H1 (cell line): ENCODE data around the gene TMEM245. TPM values are rescaled to one million over a fixed set of nuclear protein-coding genes. Genes with fewer than 3 reads are reported as not detected.

Experiments
- CTCF ChIA-PET: fragments of 300-600 bp; sonication (Branson Sonifier 250); formaldehyde crosslinking; loops from one replicate; lab custom pipeline; 2021; ENCODE audit not compliant: partially characterized antibody; lab: Charles Lee
- POLR2A ChIA-PET: fragments of 300-600 bp; sonication (Branson Sonifier 250); formaldehyde crosslinking; loops from one replicate; lab custom pipeline; 2021; ENCODE audit warnings: inconsistent platforms; ENCODE audit not compliant: partially characterized antibody; lab: Charles Lee
- DNase-seq, 2 experiments: peaks; one replicate each; pipeline versions ENCODE4 v3.0.0 to v3.0.0-alpha.2; 2010 to 2022; ENCODE audit warnings: low spot score in 2 of 2, low read depth in 1 of 2, mixed read lengths in 1 of 2
- FAIRE-seq: peaks from 2 replicates; lab custom pipeline; 2011; peaks lifted over from hg19 to GRCh38; lab: Jason Lieb, UNC
- H2AFZ ChIP-seq: 2 replicates; pipeline ENCODE4 v1.8.1; 2012; ENCODE audit warnings: low read length, inconsistent platforms
- H2AK5ac ChIP-seq: 2 replicates; pipeline ENCODE4 v1.6.1; 2013; ENCODE audit warnings: low read depth, low read length
- H2BK120ac ChIP-seq: replicated peaks from 2 replicates; pipeline ENCODE3; 2013; ENCODE audit warnings: low read depth, low read length, inconsistent platforms
- H2BK12ac ChIP-seq: 2 replicates; pipeline ENCODE4 v1.6.1; 2013; ENCODE audit warnings: low read depth, low read length
- H2BK15ac ChIP-seq: 2 replicates; pipeline ENCODE4 v1.6.1; 2013; ENCODE audit warnings: low read length
- H2BK20ac ChIP-seq: 2 replicates; pipeline ENCODE4 v1.6.1; 2013; ENCODE audit warnings: low read length
- H2BK5ac ChIP-seq: 2 replicates; pipeline ENCODE4 v1.6.1; 2013; ENCODE audit warnings: low read depth, low read length
- H3K14ac ChIP-seq: 2 replicates; pipeline ENCODE4 v1.6.1; 2013; ENCODE audit warnings: inconsistent platforms; ENCODE audit not compliant: insufficient read length
- H3K18ac ChIP-seq: 2 replicates; pipeline ENCODE4 v1.6.1; 2013; ENCODE audit warnings: low read length; ENCODE audit errors: extremely low read depth
- H3K23ac ChIP-seq: 2 replicates; pipeline ENCODE4 v1.6.1; 2013; ENCODE audit warnings: inconsistent platforms; ENCODE audit not compliant: insufficient read length
- H3K23me2 ChIP-seq: 2 replicates; pipeline ENCODE4 v1.6.1; 2013; ENCODE audit warnings: low read depth, low read length
- H3K27ac ChIP-seq: 2 replicates; pipeline ENCODE4 v1.6.1; 2011; ENCODE audit warnings: low read depth, low read length, inconsistent platforms
- H3K27me3 ChIP-seq, 4 experiments: replicated peaks in 1 of 4; 1 replicate in 1 of 4; 2 replicates in 3 of 4; pipeline versions ENCODE4 v1.6.1 to v1.8.1; 2011 to 2013; ENCODE audit warnings: low read length in 3 of 4, mild to moderate bottlenecking in 3 of 4, inconsistent platforms in 2 of 4, mixed read lengths in 2 of 4, moderate library complexity in 1 of 4; ENCODE audit not compliant: control insufficient read depth in 3 of 4, insufficient read depth in 3 of 4; ENCODE audit errors: extremely low read depth in 1 of 4
- H3K36me3 ChIP-seq, 4 experiments: 2 replicates each; pipeline versions ENCODE4 v1.6.1 to v1.8.1; 2011 to 2013; ENCODE audit warnings: mild to moderate bottlenecking in 4 of 4, low read length in 3 of 4, moderate library complexity in 2 of 4, control low read depth in 1 of 4, inconsistent platforms in 1 of 4; ENCODE audit not compliant: insufficient read depth in 4 of 4, control insufficient read depth in 2 of 4
- H3K4ac ChIP-seq: replicated peaks from 2 replicates; pipeline ENCODE3; 2013; ENCODE audit warnings: low read length, low read depth, mixed read lengths, inconsistent platforms; ENCODE audit not compliant: insufficient read length
- H3K4me1 ChIP-seq, 4 experiments: replicated peaks in 1 of 4; 1 replicate in 1 of 4; 2 replicates in 3 of 4; pipeline versions ENCODE4 v1.6.1 to v1.8.1; 2011 to 2013; ENCODE audit warnings: low read length in 3 of 4, inconsistent platforms in 2 of 4, mixed read lengths in 1 of 4; ENCODE audit not compliant: insufficient read depth in 4 of 4, control insufficient read depth in 3 of 4
- H3K4me2 ChIP-seq, 2 experiments: 2 replicates each; pipeline versions ENCODE4 v1.6.1 to v1.8.1; 2011 to 2013; ENCODE audit warnings: low read depth in 2 of 2, low read length in 2 of 2, control low read depth in 1 of 2, inconsistent platforms in 1 of 2, mild to moderate bottlenecking in 1 of 2; ENCODE audit not compliant: insufficient read depth in 1 of 2
- H3K4me3 ChIP-seq, 4 experiments: fragments of 200-600, 300-600 bp in 1 of 4; sonication (generic), shearing (Covaris generic), sonication (Bioruptor Twin) in 1 of 4; 2 replicates each; pipeline versions ENCODE4 v1.5.1 to v1.8.1; 2011 to 2016; ENCODE audit warnings: low read length in 4 of 4, low read depth in 3 of 4, control low read depth in 2 of 4, inconsistent platforms in 2 of 4, mild to moderate bottlenecking in 2 of 4, mixed read lengths in 1 of 4, moderate library complexity in 1 of 4; ENCODE audit not compliant: insufficient read depth in 2 of 4; ENCODE audit errors: extremely low read depth in 1 of 4
- H3K56ac ChIP-seq: replicated peaks from 2 replicates; pipeline ENCODE3; 2013; ENCODE audit warnings: low read depth, mild to moderate bottlenecking, mixed read lengths, low read length, inconsistent platforms; ENCODE audit not compliant: insufficient read length
- H3K79me1 ChIP-seq: 2 replicates; pipeline ENCODE4 v1.6.1; 2013; ENCODE audit warnings: low read depth, low read length, control low read depth
- H3K79me2 ChIP-seq, 2 experiments: 2 replicates each; pipeline versions ENCODE4 v1.6.1 to v1.8.1; 2012 to 2013; ENCODE audit warnings: low read length in 2 of 2, mild to moderate bottlenecking in 2 of 2, inconsistent platforms in 1 of 2; ENCODE audit not compliant: insufficient read depth in 2 of 2, control insufficient read depth in 1 of 2
- H3K9ac ChIP-seq, 4 experiments: replicated peaks in 1 of 4; 1 replicate in 1 of 4; 2 replicates in 3 of 4; pipeline versions ENCODE4 v1.6.1 to v1.8.1; 2011 to 2013; ENCODE audit warnings: low read depth in 3 of 4, low read length in 3 of 4, control low read depth in 2 of 4, mild to moderate bottlenecking in 2 of 4, moderate library complexity in 2 of 4, inconsistent platforms in 1 of 4; ENCODE audit errors: extremely low read depth in 1 of 4
- H3K9me3 ChIP-seq, 2 experiments: 2 replicates each; pipeline versions ENCODE4 v1.6.1 to v1.8.1; 2012 to 2013; ENCODE audit warnings: mild to moderate bottlenecking in 2 of 2, moderate library complexity in 2 of 2, control low read depth in 1 of 2, inconsistent platforms in 1 of 2, low read depth in 1 of 2, low read length in 1 of 2, mixed read lengths in 1 of 2; ENCODE audit not compliant: insufficient read depth in 2 of 2
- H4K20me1 ChIP-seq, 2 experiments: replicated peaks in 1 of 2; 2 replicates each; pipeline versions ENCODE3 to v1.8.1; 2011 to 2013; ENCODE audit warnings: inconsistent platforms in 2 of 2, low read length in 2 of 2, mild to moderate bottlenecking in 1 of 2; ENCODE audit not compliant: insufficient read depth in 2 of 2, control insufficient read depth in 1 of 2
- H4K5ac ChIP-seq: 2 replicates; pipeline ENCODE4 v1.6.1; 2013; ENCODE audit warnings: low read length, low read depth, mixed read lengths, inconsistent platforms; ENCODE audit not compliant: insufficient read length
- H4K8ac ChIP-seq: 2 replicates; pipeline ENCODE4 v1.8.0; 2013; ENCODE audit warnings: mild to moderate bottlenecking, moderate library complexity, low read length, inconsistent platforms; ENCODE audit not compliant: insufficient read depth; ENCODE audit errors: extremely low read depth
- H4K91ac ChIP-seq: replicated peaks from 2 replicates; pipeline ENCODE3; 2013; ENCODE audit warnings: low read length, mixed read lengths, inconsistent platforms; ENCODE audit not compliant: insufficient read length
- TEAD4 ChIP-seq: IDR thresholded peaks from 2 replicates; pipeline ENCODE4 v1.6.1; 2012; ENCODE audit warnings: low read depth, low read length, inconsistent platforms, mixed read lengths
- ZNF274 ChIP-seq: IDR thresholded peaks from 2 replicates; pipeline ENCODE4 v1.7.0; 2012; ENCODE audit warnings: low read length, borderline replicate concordance; ENCODE audit errors: extremely low read depth
- WGBS, 2 experiments: shearing (Covaris generic) in 1 of 2; methylation state at CpG; one replicate each; pipeline versions ENCODE4 v1.1.6 to v1.1.7; 2013 to 2015; ENCODE audit warnings: low lambda C conversion rate in 2 of 2, mixed read lengths in 2 of 2, inconsistent platforms in 1 of 2, low coverage in 1 of 2, missing lambda C conversion rate in 1 of 2; ENCODE audit not compliant: insufficient replicate concordance in 2 of 2, insufficient coverage in 1 of 2, insufficient read length in 1 of 2; ENCODE audit errors: extremely low coverage in 1 of 2, missing lambda C conversion rate in 1 of 2; 5-methylcytosine and 5-hydroxymethylcytosine counted together
- polyA plus RNA-seq, 7 experiments: library from polyadenylated mRNA; depleted of rRNA in 3 of 7; stranded (reverse) in 5 of 7; unstranded in 2 of 7; fragments of >200 nt in 5 of 7; fragments of 200-250 nt in 2 of 7; gene quantifications; 1 replicate in 5 of 7; 2 replicates in 1 of 7; 4 replicates in 1 of 7; pipeline versions ENCODE4 v1.2.1 to v1.2.3, GENCODE V29; 2011 to 2013; ENCODE audit warnings: missing spikeins in 2 of 7, mixed read lengths in 2 of 7
- total RNA-seq: library from RNA; stranded (reverse); fragmentation: NEBNext Ultra II Directional; extraction: Animal tissue kit (Norgen Biotek cat#: 25700); gene quantifications from 2 replicates; pipeline ENCODE4 v1.2.1, GENCODE V29; 2021

The TMEM245 gene
- total and polyA plus RNA-seq, 2 of the 8 experiments (the other 6 are each of a cell fraction or from before 2014, with no cell fraction given): 44.3 to 45.8 TPM

DNA sequence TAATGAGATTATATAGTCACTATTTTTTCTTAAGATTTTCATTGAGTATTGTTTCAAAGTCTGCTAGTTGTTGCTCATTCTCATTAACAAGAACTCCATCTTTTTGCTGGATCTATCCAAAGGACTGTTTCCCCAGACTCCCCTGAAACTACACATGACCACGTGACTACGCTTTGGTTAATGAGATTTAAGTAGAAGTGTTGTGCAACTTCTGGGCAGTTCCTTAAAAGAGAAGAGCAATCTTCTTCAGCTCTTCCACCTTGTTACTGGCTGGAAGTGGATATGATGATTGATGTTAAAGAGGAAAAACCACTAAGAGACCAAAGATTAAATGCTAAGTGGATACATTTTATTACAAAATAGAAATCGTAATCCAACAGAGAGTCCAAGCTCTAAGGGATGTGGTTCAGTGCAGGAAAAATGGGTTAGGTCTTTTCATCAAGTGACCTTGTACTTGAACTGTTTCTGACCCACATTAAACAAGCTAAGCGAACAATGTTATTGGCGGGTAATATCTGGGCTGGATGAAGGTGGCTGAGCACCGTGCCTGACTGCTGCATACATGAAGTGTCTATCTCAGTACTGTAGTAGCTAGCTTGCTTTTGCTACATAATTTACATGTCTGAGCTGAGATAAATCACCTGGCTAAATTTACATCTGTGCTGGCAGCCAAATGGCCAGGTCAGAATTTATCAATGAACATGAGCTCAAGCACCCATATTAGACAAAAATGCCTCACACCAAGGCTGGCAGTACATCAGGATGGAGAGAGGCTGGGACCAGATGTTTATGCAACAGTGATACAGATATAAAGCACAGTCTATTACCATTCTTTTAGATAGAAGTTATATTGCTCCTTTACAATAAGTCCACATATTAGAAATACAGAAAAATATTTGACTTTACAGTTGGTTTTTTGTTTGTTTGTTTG, 98.9 kb downstream of the TMEM245 start:
- Histone ChIP-seq H2AK5ac (no peak overlapping the region), H3K27me3 (no peaks in the 10 kb centered on the region), H2BK15ac (no peak overlapping the region), H3K4me2 (no peak overlapping the region), H3K23me2 (no peaks in the 10 kb centered on the region), H4K8ac (no peak overlapping the region), H3K14ac (no peak overlapping the region), H4K20me1 (peaks cover 0 to 1% of the 10 kb centered on the region in 2 experiments), H4K5ac (no peak overlapping the region), H3K9me3 (no peaks in the 10 kb centered on the region), H2BK20ac (no peak overlapping the region), H3K4me3 (no peak overlapping the region), H3K4ac (no peak overlapping the region), H4K91ac (no peak overlapping the region), H2BK5ac (no peak overlapping the region), H3K27ac (no peak overlapping the region), H3K56ac (no peak overlapping the region), H3K79me1 (no peaks in the 10 kb centered on the region; the same call in 1 of the 2 replicates), H3K36me3 (peaks cover 0 to 20% (median 9%) of the 10 kb centered on the region in 4 experiments; a peak in 4 of 8 replicates), H3K79me2 (0 out of 4 replicates have a peak, but pooled peaks cover 0 to 3% of the 10 kb centered on the region in 2 experiments), H2BK12ac (no peak overlapping the region), H3K23ac (no peak overlapping the region), H3K9ac (no peak overlapping the region), H2AFZ (no peak overlapping the region), H3K4me1 (no peaks in the 10 kb centered on the region; a peak in 1 of 7 replicates), H3K18ac (no peak overlapping the region), H2BK120ac (no peak overlapping the region)
- DNase-seq (no peak), FAIRE-seq (no peak)
- ChIA-PET POLR2A (interaction anchor here (1.2 kb wide), 1 partner anchor 76 kb away, joined by 3 read pairs; no protein-coding TSS in a partner anchor), CTCF (interaction anchor here (1.3 to 1.6 kb wide), 2 partner anchors 8 to 13 kb away, joined by 3 read pairs; no protein-coding TSS in a partner anchor)
- WGBS, 2 experiments: 91% methylated on average over 6 of the region's 6 CpGs; no CpG with 5 or more reads in 1 of the 2 experiments
- no peak for TF ChIP-seq TEAD4
- no peak for TF ChIP-seq ZNF274
